H9 (cell line): Measurements from ENCODE around the gene NOBOX. TPM values are rescaled to one million over a fixed set of nuclear protein-coding genes. Genes with fewer than 3 reads are reported as not detected.
A peak's percentile ranks its signal among the peaks of the same experiment; 100 is the strongest.

Experiments used
- DNase-seq: peaks from one replicate; pipeline ENCODE4 v3.0.0-alpha.2; 2017
- H2AFZ ChIP-seq: one replicate; pipeline ENCODE4 v1.6.1; 2013; ENCODE audit warnings: mild to moderate bottlenecking, low read length, control low read depth, moderate library complexity
- H2AK5ac ChIP-seq: 2 replicates; pipeline ENCODE4 v1.6.1; 2013; ENCODE audit warnings: low read length, control low read depth, mixed read lengths; ENCODE audit not compliant: insufficient read length
- H2BK120ac ChIP-seq: one replicate; pipeline ENCODE4 v1.6.1; 2013; ENCODE audit warnings: low read depth, mild to moderate bottlenecking, low read length, control low read depth, inconsistent platforms; ENCODE audit not compliant: poor library complexity, severe bottlenecking
- H2BK12ac ChIP-seq: 2 replicates; pipeline ENCODE4 v1.6.1; 2013; ENCODE audit warnings: low read length, control low read depth, mixed read lengths, low read depth; ENCODE audit not compliant: insufficient read length
- H2BK15ac ChIP-seq: 2 replicates; pipeline ENCODE4 v1.6.1; 2013; ENCODE audit warnings: low read depth, low read length, control low read depth
- H2BK20ac ChIP-seq: one replicate; pipeline ENCODE4 v1.6.1; 2013; ENCODE audit warnings: low read depth, mild to moderate bottlenecking, low read length, control low read depth, inconsistent platforms; ENCODE audit not compliant: poor library complexity, severe bottlenecking
- H2BK5ac ChIP-seq: 2 replicates; pipeline ENCODE4 v1.6.1; 2013; ENCODE audit warnings: low read length, control low read depth, mixed read lengths; ENCODE audit not compliant: insufficient read length
- H3K14ac ChIP-seq: 2 replicates; pipeline ENCODE4 v1.6.1; 2013; ENCODE audit warnings: low read length, control low read depth; ENCODE audit not compliant: insufficient read depth
- H3K18ac ChIP-seq: 2 replicates; pipeline ENCODE4 v1.6.1; 2013; ENCODE audit warnings: low read depth, mild to moderate bottlenecking, mixed read lengths, low read length, control low read depth; ENCODE audit not compliant: insufficient read length
- H3K23ac ChIP-seq: 2 replicates; pipeline ENCODE4 v1.6.1; 2013; ENCODE audit warnings: low read length, control low read depth, mixed read lengths, low read depth; ENCODE audit not compliant: insufficient read length
- H3K23me2 ChIP-seq: 2 replicates; pipeline ENCODE4 v1.6.1; 2013; ENCODE audit warnings: low read depth, mild to moderate bottlenecking, mixed read lengths, low read length, control low read depth; ENCODE audit not compliant: insufficient read length, poor library complexity, severe bottlenecking
- H3K27ac ChIP-seq: 2 replicates; pipeline ENCODE4 v1.5.1; 2013; ENCODE audit warnings: low read length, control low read depth, mixed read lengths, low read depth; ENCODE audit not compliant: insufficient read length
- H3K27me3 ChIP-seq: 2 replicates; pipeline ENCODE4 v1.6.1; 2013; ENCODE audit warnings: low read length, control low read depth, inconsistent platforms; ENCODE audit not compliant: insufficient read depth
- H3K4ac ChIP-seq: 2 replicates; pipeline ENCODE4 v1.6.1; 2013; ENCODE audit warnings: low read depth, mild to moderate bottlenecking, control low read depth, inconsistent platforms, low read length, moderate library complexity
- H3K4me1 ChIP-seq: 2 replicates; pipeline ENCODE4 v1.6.1; 2013; ENCODE audit warnings: low read length, control low read depth, inconsistent platforms; ENCODE audit not compliant: insufficient read depth
- H3K4me2 ChIP-seq: 2 replicates; pipeline ENCODE4 v1.6.1; 2013; ENCODE audit warnings: low read length, control low read depth, mixed read lengths; ENCODE audit not compliant: insufficient read length, insufficient read depth
- H3K56ac ChIP-seq: 2 replicates; pipeline ENCODE4 v1.6.1; 2013; ENCODE audit warnings: low read depth, mild to moderate bottlenecking, mixed read lengths, low read length, control low read depth; ENCODE audit not compliant: insufficient read length
- H3K79me1 ChIP-seq: 2 replicates; pipeline ENCODE4 v1.6.1; 2013; ENCODE audit warnings: low read depth, mild to moderate bottlenecking, moderate library complexity, low read length, control low read depth, inconsistent platforms; ENCODE audit not compliant: insufficient read depth, poor library complexity, severe bottlenecking
- H3K79me2 ChIP-seq: 2 replicates; pipeline ENCODE4 v1.6.1; 2013; ENCODE audit warnings: low read length, control low read depth, inconsistent platforms; ENCODE audit not compliant: insufficient read depth
- H3K9ac ChIP-seq: 2 replicates; pipeline ENCODE4 v1.6.1; 2013; ENCODE audit warnings: low read length, control low read depth, mixed read lengths; ENCODE audit not compliant: insufficient read length; ENCODE audit errors: extremely low read depth
- H3K9me3 ChIP-seq: one replicate; pipeline ENCODE4 v1.6.1; 2013; ENCODE audit warnings: low read depth, low read length, inconsistent platforms; ENCODE audit not compliant: control insufficient read depth
- H3T11ph ChIP-seq: one replicate; pipeline ENCODE4 v1.6.1; 2013; ENCODE audit warnings: mild to moderate bottlenecking, low read length, control low read depth, inconsistent platforms
- H4K20me1 ChIP-seq: one replicate; pipeline ENCODE4 v1.6.1; 2013; ENCODE audit not compliant: control insufficient read depth, insufficient read length, insufficient read depth
- H4K5ac ChIP-seq: 2 replicates; pipeline ENCODE4 v1.6.1; 2013; ENCODE audit warnings: low read depth, mild to moderate bottlenecking, mixed read lengths, low read length, control low read depth; ENCODE audit not compliant: insufficient read length
- H4K8ac ChIP-seq: replicated peaks from 2 replicates; pipeline ENCODE4 v1.6.1; 2013; ENCODE audit warnings: low read length, control low read depth, mixed read lengths, low read depth; ENCODE audit not compliant: insufficient read length
- H4K91ac ChIP-seq: 2 replicates; pipeline ENCODE4 v1.6.1; 2013; ENCODE audit warnings: low read depth, mild to moderate bottlenecking, moderate library complexity, mixed read lengths, low read length, control low read depth; ENCODE audit not compliant: insufficient read length
- H3K27ac Mint-ChIP-seq, 3 experiments: 2 replicates in 2 of 3; 3 replicates in 1 of 3; pipeline ENCODE4 v1.8.0; 2020 to 2021; ENCODE audit warnings: mixed read lengths in 3 of 3, mild to moderate bottlenecking in 1 of 3, moderate library complexity in 1 of 3
- H3K27me3 Mint-ChIP-seq: 2 replicates; pipeline ENCODE4 v1.8.0; 2021; ENCODE audit warnings: low read depth, mild to moderate bottlenecking, moderate library complexity, mixed read lengths
- H3K36me3 Mint-ChIP-seq, 3 experiments: 2 replicates in 2 of 3; 3 replicates in 1 of 3; pipeline ENCODE4 v1.8.0; 2020 to 2021; ENCODE audit warnings: low read depth in 3 of 3, mixed read lengths in 3 of 3; ENCODE audit not compliant: insufficient read depth in 1 of 3
- H3K4me1 Mint-ChIP-seq, 2 experiments: 2 replicates each; pipeline ENCODE4 v1.8.0; 2020; ENCODE audit warnings: mixed read lengths in 2 of 2
- H3K4me3 Mint-ChIP-seq, 2 experiments: 2 replicates in 1 of 2; 3 replicates in 1 of 2; pipeline ENCODE4 v1.8.0; 2020 to 2021; ENCODE audit warnings: mild to moderate bottlenecking in 2 of 2, mixed read lengths in 2 of 2, moderate library complexity in 1 of 2
- H3K9me3 Mint-ChIP-seq, 2 experiments: 2 replicates in 1 of 2; 3 replicates in 1 of 2; pipeline ENCODE4 v1.8.0; 2020; ENCODE audit warnings: mild to moderate bottlenecking in 2 of 2, mixed read lengths in 2 of 2, moderate library complexity in 1 of 2
- WGBS: extraction: QIAGEN DNeasy Blood & Tissue Kit; methylation state at CpG from one replicate; pipeline ENCODE4 v1.1.7; 2013; ENCODE audit warnings: missing lambda C conversion rate, low lambda C conversion rate, mixed read lengths; ENCODE audit not compliant: insufficient read length; ENCODE audit errors: extremely low coverage; 5-methylcytosine and 5-hydroxymethylcytosine counted together
- total RNA-seq: library from RNA; stranded (reverse); gene quantifications from 2 replicates; pipeline ENCODE4 v1.2.1, GENCODE V29; 2021
- TF ChIP-seq, protein P1 (sequence below): fragments of 200-600 bp; sonication (generic); conservative IDR thresholded peaks from 3 replicates; pipeline ENCODE4 v1.8.0; 2021; ENCODE audit warnings: antibody characterized with exemption, mild to moderate bottlenecking

The NOBOX gene
- total RNA-seq, 1 experiment from 2014 or later: not detected

DNA sequence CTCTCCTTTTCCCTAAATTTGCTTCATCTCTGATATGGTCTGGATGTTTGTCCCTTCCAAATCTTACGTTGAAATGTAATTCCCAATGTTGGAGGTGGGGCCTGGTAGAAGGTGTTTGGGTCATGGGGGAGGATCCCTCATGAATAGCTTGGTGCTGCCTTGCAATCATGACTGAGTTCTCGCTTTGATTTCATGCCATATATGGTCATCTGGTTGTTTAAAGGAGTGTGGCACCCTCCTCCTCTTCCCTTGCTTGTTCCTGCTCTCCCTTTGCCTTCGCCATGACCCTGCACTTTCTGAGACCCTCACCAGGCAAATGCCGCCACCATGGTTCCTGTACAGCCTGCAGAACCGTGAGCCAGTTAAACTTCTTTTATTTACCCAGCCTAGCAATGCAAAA, 14.5 kb downstream of the NOBOX start:
- Histone ChIP-seq H3K18ac (no peak overlapping the region), H2BK120ac (no peak overlapping the region), H3K4ac (no peak overlapping the region), H3K79me1 (no peaks in the 10 kb centered on the region), H4K5ac (no peak overlapping the region), H2BK5ac (no peak overlapping the region), H2AK5ac (no peak overlapping the region), H2BK15ac (no peak overlapping the region), H3K23ac (no peak overlapping the region), H4K20me1 (no peaks in the 10 kb centered on the region), H3T11ph (no peak overlapping the region), H3K23me2 (no peaks in the 10 kb centered on the region), H3K4me2 (no peak overlapping the region), H3K4me1 (peaks cover 12% of the 10 kb centered on the region; the same call in 1 of the 2 replicates), H3K9ac (no peak overlapping the region), H2BK12ac (no peak overlapping the region), H3K56ac (no peak overlapping the region), H3K9me3 (no peaks in the 10 kb centered on the region), H3K27me3 (no peaks in the 10 kb centered on the region), H4K8ac (no peak overlapping the region), H4K91ac (no peak overlapping the region), H2AFZ (no peak overlapping the region), H3K79me2 (no peaks in the 10 kb centered on the region), H3K14ac (no peak overlapping the region), H2BK20ac (no peak overlapping the region), H3K27ac (no peak overlapping the region)
- Mint-ChIP-seq H3K36me3 (no peaks in the 10 kb centered on the region), H3K4me1 (peaks cover 35 to 36% of the 10 kb centered on the region in 2 experiments), H3K9me3 (no peaks in the 10 kb centered on the region), H3K4me3 (no peak overlapping the region), H3K27ac (peak overlapping the region; percentile 30 to 78 (median 64); a peak in 4 of 7 replicates), H3K27me3 (no peaks in the 10 kb centered on the region)
- WGBS: no CpG with 5 or more reads among the region's 5 CpGs
- TF ChIP-seq, protein P1, sequence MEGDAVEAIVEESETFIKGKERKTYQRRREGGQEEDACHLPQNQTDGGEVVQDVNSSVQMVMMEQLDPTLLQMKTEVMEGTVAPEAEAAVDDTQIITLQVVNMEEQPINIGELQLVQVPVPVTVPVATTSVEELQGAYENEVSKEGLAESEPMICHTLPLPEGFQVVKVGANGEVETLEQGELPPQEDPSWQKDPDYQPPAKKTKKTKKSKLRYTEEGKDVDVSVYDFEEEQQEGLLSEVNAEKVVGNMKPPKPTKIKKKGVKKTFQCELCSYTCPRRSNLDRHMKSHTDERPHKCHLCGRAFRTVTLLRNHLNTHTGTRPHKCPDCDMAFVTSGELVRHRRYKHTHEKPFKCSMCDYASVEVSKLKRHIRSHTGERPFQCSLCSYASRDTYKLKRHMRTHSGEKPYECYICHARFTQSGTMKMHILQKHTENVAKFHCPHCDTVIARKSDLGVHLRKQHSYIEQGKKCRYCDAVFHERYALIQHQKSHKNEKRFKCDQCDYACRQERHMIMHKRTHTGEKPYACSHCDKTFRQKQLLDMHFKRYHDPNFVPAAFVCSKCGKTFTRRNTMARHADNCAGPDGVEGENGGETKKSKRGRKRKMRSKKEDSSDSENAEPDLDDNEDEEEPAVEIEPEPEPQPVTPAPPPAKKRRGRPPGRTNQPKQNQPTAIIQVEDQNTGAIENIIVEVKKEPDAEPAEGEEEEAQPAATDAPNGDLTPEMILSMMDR: no peak
- DNase-seq: peak; percentile 41
